Hematopoietic multipotent progenitor cell treated with erythropoietin and hydrocortisone succinate and interleukin-3 and kit ligand, for 6 days (in vitro differentiated cells): ENCODE measurements around the gene ERGIC2.
A peak's percentile ranks its signal among the peaks of the same experiment; 100 is the strongest.
"Not testable (repeated sequence)": the region's sequence is repeated elsewhere in the genome, so short reads cannot be mapped to it uniquely, and the experiment has no call there.

Experiments used
- DNase-seq: peaks from one replicate; pipeline ENCODE4 v3.0.0-alpha.2; 2015

ERGIC2 gene

DNA sequence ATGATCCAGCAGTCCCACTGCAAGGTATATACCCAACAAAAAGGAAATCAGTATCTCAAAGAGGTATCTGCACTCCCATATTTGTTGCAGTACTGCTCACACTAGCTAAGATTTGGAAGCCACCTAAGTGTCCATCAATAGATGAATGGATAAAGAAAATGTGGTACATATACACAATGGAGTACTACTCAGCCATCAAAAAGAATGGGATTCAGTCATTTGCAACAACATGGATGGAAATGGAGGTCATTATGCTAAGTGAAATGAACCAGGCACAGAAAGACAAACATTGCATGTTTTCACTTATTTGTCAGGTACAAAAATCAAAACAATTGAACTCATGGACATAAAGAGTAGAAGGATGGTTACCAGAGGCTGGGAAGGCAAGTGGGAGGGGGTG, 90.5 kb downstream of the ERGIC2 start:
- DNase-seq, result not testable (repeated sequence)

DNA sequence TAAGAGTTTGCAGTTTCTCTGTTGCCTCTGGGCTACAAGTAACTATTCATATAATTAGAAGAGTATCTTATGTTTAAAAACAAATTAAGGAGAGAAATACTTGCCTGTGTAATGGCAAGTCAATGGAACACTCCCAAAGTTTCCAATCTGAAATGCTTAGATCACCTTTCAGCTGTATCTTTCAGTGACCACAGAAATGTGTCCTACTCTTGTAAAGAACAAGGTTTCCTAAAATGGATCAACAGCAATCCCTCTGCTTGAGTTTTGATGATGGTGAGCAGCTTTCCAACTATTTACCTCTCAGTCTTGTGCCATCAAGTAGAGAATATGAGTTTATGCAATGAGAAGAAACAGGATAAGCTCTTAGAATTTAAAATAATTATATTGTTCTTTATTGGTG, 92.9 kb downstream of the ERGIC2 start:
- DNase-seq, result no peak

DNA sequence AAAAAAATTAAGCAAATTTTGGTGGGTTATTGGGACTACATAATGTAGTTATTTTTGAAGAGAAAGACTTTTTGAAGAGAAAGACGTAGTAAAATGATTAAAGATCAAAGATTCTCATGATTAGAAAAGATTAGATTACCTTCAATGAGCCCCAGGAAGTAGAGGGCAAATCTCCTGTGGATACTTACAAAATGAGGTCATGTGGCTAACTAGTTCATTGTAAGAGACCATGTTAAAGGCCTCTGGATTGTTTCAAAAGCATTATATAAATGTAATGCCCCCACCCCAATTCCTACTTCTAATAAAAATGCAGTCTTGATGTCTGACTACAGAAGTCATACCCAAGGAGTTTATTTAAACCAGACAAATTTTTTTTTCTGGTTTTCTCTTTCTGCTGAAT, 93.3 kb downstream of the ERGIC2 start:
- peak; percentile 14 for DNase-seq
